ENCODE results near the gene TMCC3. TPM values are rescaled to one million over a fixed set of nuclear protein-coding genes. Genes with fewer than 3 reads are reported as not detected.

Gene TMCC3
- total RNA-seq, 2 experiments from 2014 or later = 5.7 to 9.4 TPM

DNA sequence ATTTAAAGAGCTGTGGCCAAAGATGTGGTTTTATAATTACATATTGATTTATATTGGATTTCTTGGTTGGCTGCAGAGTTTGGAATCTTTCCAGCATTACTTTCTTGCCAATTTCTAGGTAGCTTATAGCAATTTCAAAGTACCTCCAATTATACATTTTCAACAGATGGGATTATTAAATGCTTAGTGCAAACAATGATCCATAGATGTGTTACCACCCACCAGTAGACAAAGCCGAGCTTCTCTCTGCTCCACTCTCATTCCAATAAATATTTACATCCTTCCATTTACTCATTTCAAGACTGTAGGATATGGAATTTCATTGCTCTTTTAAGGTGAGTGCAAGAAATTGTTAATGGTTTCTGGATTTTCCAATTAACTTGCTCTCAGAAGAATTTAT, 21.6 kb upstream of the TMCC3 start:
- BruUV-seq (replicated peaks) = no TSS peak
- intact Hi-C loops (cut with micrococcal nuclease; ENCODE audit: unreplicated experiment) = no loop called here
- no peaks in the 10 kb centered on the region for H3K9me2 ChIP-seq (ENCODE audit: insufficient read depth, low read length)
- H3K36me3 ChIP-seq (ENCODE audit: insufficient read depth, low read length) = no peaks in the 10 kb centered on the region
- no peak overlapping the region for H3K4me3 ChIP-seq (ENCODE audit: low read depth, low read length, poor library complexity, severe bottlenecking)
- H3K27ac ChIP-seq (ENCODE audit: low read depth, low read length, poor library complexity, severe bottlenecking) = no peak overlapping the region
- no peaks in the 10 kb centered on the region for H3K79me2 ChIP-seq (ENCODE audit: insufficient read depth, low read depth, low read length)
- H3K4me2 ChIP-seq (ENCODE audit: low read length) = no peak overlapping the region
- ChIA-PET POLR2A (interaction anchor here (0.7 kb wide), 1 partner anchor 264 kb away, joined by 3 read pairs; no protein-coding TSS in a partner anchor), CTCF (ENCODE audit: unreplicated experiment) (no interaction called here)
- no peaks in the 10 kb centered on the region for H3K9me3 ChIP-seq (ENCODE audit: low read length)
- no peaks in the 10 kb centered on the region for H3K4me1 ChIP-seq (ENCODE audit: insufficient read depth, low read length, poor library complexity, severe bottlenecking)
- no peak overlapping the region for H2AFZ ChIP-seq (ENCODE audit: low read length)
- no peak for DNase-seq (ENCODE audit: low spot score)
- H4K20me1 ChIP-seq (ENCODE audit: insufficient read depth, low read length) = no peaks in the 10 kb centered on the region
- TF ChIP-seq, protein P1, sequence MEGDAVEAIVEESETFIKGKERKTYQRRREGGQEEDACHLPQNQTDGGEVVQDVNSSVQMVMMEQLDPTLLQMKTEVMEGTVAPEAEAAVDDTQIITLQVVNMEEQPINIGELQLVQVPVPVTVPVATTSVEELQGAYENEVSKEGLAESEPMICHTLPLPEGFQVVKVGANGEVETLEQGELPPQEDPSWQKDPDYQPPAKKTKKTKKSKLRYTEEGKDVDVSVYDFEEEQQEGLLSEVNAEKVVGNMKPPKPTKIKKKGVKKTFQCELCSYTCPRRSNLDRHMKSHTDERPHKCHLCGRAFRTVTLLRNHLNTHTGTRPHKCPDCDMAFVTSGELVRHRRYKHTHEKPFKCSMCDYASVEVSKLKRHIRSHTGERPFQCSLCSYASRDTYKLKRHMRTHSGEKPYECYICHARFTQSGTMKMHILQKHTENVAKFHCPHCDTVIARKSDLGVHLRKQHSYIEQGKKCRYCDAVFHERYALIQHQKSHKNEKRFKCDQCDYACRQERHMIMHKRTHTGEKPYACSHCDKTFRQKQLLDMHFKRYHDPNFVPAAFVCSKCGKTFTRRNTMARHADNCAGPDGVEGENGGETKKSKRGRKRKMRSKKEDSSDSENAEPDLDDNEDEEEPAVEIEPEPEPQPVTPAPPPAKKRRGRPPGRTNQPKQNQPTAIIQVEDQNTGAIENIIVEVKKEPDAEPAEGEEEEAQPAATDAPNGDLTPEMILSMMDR (conservative IDR thresholded peaks at IDR 0.05; ENCODE audit: low read length) = no peak
- TF ChIP-seq EZH2phosphoT487 (IDR thresholded peaks at IDR 0.05; ENCODE audit: borderline replicate concordance, low read depth, low read length) = no peak

DNA sequence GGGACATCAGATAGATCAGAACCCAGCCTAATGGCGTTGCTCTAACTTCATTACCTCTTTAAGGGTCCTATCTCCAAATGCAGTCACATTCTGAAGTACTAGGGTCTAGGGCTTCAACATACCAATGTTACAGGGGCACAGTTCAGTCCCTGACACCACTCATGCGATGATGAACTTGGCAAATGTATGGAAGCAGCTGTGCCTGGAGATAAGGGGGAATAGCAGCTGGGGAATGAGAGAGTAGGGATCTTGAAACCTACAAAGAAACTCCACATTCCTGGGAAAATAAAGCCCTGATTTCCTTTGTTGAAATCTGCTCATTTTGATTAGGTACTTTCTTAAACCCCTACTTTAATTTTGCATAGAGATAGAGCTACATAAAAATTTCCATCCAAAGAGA, 20.5 kb upstream of the TMCC3 start:
- TF ChIP-seq, protein P1 (conservative IDR thresholded peaks at IDR 0.05; ENCODE audit: low read length) = no peak
- TF ChIP-seq EZH2phosphoT487 (IDR thresholded peaks at IDR 0.05; ENCODE audit: borderline replicate concordance, low read depth, low read length) = no peak
- no peaks in the 10 kb centered on the region for H3K36me3 ChIP-seq (ENCODE audit: insufficient read depth, low read length)
- ChIA-PET CTCF (ENCODE audit: unreplicated experiment) (no interaction called here), POLR2A (no interaction called here)
- no peak overlapping the region for H3K27ac ChIP-seq (ENCODE audit: low read depth, low read length, poor library complexity, severe bottlenecking)
- H3K4me1 ChIP-seq (ENCODE audit: insufficient read depth, low read length, poor library complexity, severe bottlenecking) = no peaks in the 10 kb centered on the region
- no peak overlapping the region for H3K4me3 ChIP-seq (ENCODE audit: low read depth, low read length, poor library complexity, severe bottlenecking)
- no peak overlapping the region for H2AFZ ChIP-seq (ENCODE audit: low read length)
- DNase-seq (ENCODE audit: low spot score) = no peak
- no peaks in the 10 kb centered on the region for H3K9me2 ChIP-seq (ENCODE audit: insufficient read depth, low read length)
- H3K9me3 ChIP-seq (ENCODE audit: low read length) = no peaks in the 10 kb centered on the region
- no peak overlapping the region for H3K4me2 ChIP-seq (ENCODE audit: low read length)
- intact Hi-C loops (cut with micrococcal nuclease; ENCODE audit: unreplicated experiment) = no loop called here
- BruUV-seq (replicated peaks) = no TSS peak
- H4K20me1 ChIP-seq (ENCODE audit: insufficient read depth, low read length) = no peaks in the 10 kb centered on the region
- H3K79me2 ChIP-seq (ENCODE audit: insufficient read depth, low read depth, low read length) = no peaks in the 10 kb centered on the region

DNA sequence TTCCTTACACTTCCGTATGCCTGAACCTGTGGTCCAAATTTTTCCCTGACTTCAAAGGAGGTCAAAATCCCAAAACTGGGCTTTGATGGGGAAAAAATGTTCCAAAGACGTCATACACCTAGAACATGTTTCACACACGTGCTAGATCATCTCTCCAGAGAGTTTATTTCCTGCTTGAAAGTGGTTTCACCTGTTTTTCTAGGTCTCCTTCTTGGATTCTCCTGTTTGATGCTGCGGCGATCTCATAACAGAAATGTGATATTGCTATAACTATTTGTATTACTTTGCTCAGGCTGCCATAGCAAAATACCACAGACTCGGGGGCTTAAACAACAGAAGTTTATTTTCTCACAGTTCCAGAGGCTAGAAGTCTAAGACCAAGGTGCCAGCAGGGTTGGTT, 19.7 kb upstream of the TMCC3 start:
- no peak overlapping the region for H3K4me2 ChIP-seq (ENCODE audit: low read length)
- no peak overlapping the region for H2AFZ ChIP-seq (ENCODE audit: low read length)
- CTCF ChIA-PET (ENCODE audit: unreplicated experiment) = no interaction called here
- H3K79me2 ChIP-seq (ENCODE audit: insufficient read depth, low read depth, low read length) = no peaks in the 10 kb centered on the region
- H3K9me3 ChIP-seq (ENCODE audit: low read length) = no peaks in the 10 kb centered on the region
- POLR2A ChIA-PET = no interaction called here
- no peak overlapping the region for H3K27ac ChIP-seq (ENCODE audit: low read depth, low read length, poor library complexity, severe bottlenecking)
- no peak overlapping the region for H3K4me3 ChIP-seq (ENCODE audit: low read depth, low read length, poor library complexity, severe bottlenecking)
- no peaks in the 10 kb centered on the region for H3K9me2 ChIP-seq (ENCODE audit: insufficient read depth, low read length)
- H3K36me3 ChIP-seq (ENCODE audit: insufficient read depth, low read length) = no peaks in the 10 kb centered on the region
- BruUV-seq (replicated peaks) = no TSS peak
- intact Hi-C loops (cut with micrococcal nuclease; ENCODE audit: unreplicated experiment) = no loop called here
- DNase-seq (ENCODE audit: low spot score) = no peak
- TF ChIP-seq EZH2phosphoT487 (IDR thresholded peaks at IDR 0.05; ENCODE audit: borderline replicate concordance, low read depth, low read length) = no peak
- TF ChIP-seq, protein P1 (conservative IDR thresholded peaks at IDR 0.05; ENCODE audit: low read length) = no peak
- no peaks in the 10 kb centered on the region for H4K20me1 ChIP-seq (ENCODE audit: insufficient read depth, low read length)
- no peaks in the 10 kb centered on the region for H3K4me1 ChIP-seq (ENCODE audit: insufficient read depth, low read length, poor library complexity, severe bottlenecking)

Measured in OCI-LY7 (cell line).